Measurements from ENCODE around the gene AMBRA1. TPM values are rescaled to one million over a fixed set of nuclear protein-coding genes. Genes with fewer than 3 reads are reported as not detected.

AMBRA1 gene
- total and polyA plus RNA-seq, 8 donors, result 6.8 to 18.7 (median 11.1) TPM

DNA sequence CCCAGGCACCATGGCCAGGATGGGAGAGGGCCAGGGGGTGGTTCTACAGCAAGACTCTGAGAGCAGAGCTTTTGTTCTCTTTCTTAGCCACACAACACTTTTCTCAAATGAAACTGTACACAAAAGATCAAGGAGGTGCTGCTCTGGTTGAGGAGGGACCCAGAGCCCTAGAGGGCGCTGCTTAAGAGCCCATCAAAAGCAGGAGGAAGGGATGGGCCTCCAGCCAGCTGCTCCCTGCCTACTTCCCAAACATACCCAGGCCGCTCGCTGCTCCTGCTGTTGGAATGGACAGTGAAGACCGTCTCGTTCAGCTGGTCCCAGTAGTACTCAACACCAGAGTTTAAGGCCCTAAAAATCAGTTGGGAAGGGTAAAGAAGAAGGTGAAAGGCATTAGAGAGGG is 183.8 kb downstream of the AMBRA1 start:
- DNase-seq (no peak), FAIRE-seq (no peak), ATAC-seq (no peak)
- intact Hi-C loops (cut with DNase I), result no loop called here
- TF ChIP-seq, protein P1, sequence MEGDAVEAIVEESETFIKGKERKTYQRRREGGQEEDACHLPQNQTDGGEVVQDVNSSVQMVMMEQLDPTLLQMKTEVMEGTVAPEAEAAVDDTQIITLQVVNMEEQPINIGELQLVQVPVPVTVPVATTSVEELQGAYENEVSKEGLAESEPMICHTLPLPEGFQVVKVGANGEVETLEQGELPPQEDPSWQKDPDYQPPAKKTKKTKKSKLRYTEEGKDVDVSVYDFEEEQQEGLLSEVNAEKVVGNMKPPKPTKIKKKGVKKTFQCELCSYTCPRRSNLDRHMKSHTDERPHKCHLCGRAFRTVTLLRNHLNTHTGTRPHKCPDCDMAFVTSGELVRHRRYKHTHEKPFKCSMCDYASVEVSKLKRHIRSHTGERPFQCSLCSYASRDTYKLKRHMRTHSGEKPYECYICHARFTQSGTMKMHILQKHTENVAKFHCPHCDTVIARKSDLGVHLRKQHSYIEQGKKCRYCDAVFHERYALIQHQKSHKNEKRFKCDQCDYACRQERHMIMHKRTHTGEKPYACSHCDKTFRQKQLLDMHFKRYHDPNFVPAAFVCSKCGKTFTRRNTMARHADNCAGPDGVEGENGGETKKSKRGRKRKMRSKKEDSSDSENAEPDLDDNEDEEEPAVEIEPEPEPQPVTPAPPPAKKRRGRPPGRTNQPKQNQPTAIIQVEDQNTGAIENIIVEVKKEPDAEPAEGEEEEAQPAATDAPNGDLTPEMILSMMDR (IDR thresholded peaks at IDR 0.05), result no peak
- H3K36me3 ChIP-seq, result peaks cover 0 to 28% (median 17%) of the 10 kb centered on the region in 3 donors
- H3K27me3 ChIP-seq, result no peaks in the 10 kb centered on the region
- 94% methylated on average over 5 of the region's 5 CpGs for WGBS, 2 donors
- no peaks in the 10 kb centered on the region for H3K9me3 ChIP-seq
- no peak overlapping the region for H3K27ac ChIP-seq
- H3K4me1 ChIP-seq, result no peaks in the 10 kb centered on the region
- H3K4me3 ChIP-seq, result no peak overlapping the region

DNA sequence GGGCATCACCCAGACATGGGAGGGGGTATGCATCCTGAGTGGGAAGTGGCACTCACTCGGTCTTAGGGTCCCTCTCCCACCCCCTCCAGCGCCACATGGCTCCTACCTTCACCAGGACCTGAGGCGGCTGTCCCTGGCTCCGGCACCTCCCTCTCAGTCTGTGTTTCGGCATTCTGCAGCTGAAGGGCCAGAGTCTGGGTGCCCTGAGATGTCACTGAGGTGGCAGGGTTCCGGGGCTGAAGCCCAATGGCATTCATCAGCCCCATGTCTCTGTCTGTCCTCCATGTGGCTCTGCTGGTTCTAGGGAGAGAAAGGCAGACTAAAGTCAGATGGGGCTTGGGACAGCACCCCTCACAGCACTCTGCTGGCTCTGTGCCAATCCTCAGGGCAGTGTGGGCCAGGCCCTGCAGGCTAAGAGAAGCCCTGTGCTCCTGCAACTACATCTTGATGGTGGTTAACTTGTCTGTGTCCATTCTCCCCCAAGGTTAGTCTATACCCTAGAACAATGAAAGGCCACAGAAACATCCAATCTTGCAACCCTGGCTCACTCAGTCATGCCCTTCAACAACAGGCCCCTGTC is 185.3 kb downstream of the AMBRA1 start:
- intact Hi-C loops (cut with DNase I), result no loop called here
- Histone ChIP-seq H3K9me3 (no peaks in the 10 kb centered on the region), H3K4me3 (no peak overlapping the region), H3K4me1 (no peaks in the 10 kb centered on the region), H3K27ac (no peak overlapping the region), H3K36me3 (peaks cover 0 to 20% (median 17%) of the 10 kb centered on the region in 3 donors), H3K27me3 (no peaks in the 10 kb centered on the region)
- DNase-seq (no peak), ATAC-seq (no peak), FAIRE-seq (no peak)
- TF ChIP-seq, protein P1 (IDR thresholded peaks at IDR 0.05), result no peak
- WGBS, 2 donors, result 95 to 98% methylated on average over 5 to 6 of the region's 6 CpGs

GRCh38 chr11:46407635-46408034 is 186.2 kb downstream of the AMBRA1 start:
- Histone ChIP-seq H3K27ac (no peak overlapping the region), H3K4me1 (no peaks in the 10 kb centered on the region), H3K9me3 (no peaks in the 10 kb centered on the region), H3K27me3 (no peaks in the 10 kb centered on the region), H3K36me3 (peaks cover 0 to 21% (median 16%) of the 10 kb centered on the region in 3 donors), H3K4me3 (no peak overlapping the region)
- FAIRE-seq (no peak), DNase-seq (no peak), ATAC-seq (no peak)
- intact Hi-C loops (cut with DNase I), result no loop called here
- TF ChIP-seq, protein P1 (IDR thresholded peaks at IDR 0.05), result no peak
- WGBS, 2 donors, result 86 to 90% methylated on average over 10 of the region's 10 CpGs

DNA sequence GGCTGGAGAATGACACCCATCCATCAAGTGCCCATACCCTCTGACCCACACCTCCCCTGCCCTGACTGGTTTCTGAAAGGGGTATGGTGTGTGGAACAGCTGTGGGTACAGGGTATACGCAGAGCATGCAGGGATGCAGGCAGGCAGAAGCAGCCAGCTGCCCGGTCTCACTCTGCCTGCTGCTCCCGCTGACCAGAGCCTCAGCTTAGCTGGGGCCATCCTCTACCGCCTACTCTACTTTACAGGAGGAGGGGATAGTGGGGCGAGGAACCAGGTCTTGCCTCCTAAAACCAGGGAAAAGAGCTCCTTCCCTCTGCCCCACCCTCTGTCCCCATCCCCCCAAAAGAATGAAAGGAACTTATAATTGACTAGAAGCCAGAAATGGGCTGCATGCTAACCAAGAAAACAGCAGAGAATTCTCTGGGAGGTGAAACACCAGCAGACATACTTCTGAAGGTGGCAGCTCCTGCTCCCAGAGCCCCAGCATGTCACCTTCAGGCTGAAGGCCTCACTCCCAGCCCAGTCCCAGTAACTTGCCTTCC is 189.3 kb downstream of the AMBRA1 start:
- no peaks in the 10 kb centered on the region for H3K9me3 ChIP-seq
- ATAC-seq, result no peak
- H3K4me3 ChIP-seq, result no peak overlapping the region
- no peak for DNase-seq
- H3K27me3 ChIP-seq, result no peaks in the 10 kb centered on the region
- no peaks in the 10 kb centered on the region for H3K4me1 ChIP-seq
- H3K36me3 ChIP-seq, result peaks cover 0 to 17% (median 16%) of the 10 kb centered on the region in 3 donors
- TF ChIP-seq, protein P1 (IDR thresholded peaks at IDR 0.05), result no peak
- no peak overlapping the region for H3K27ac ChIP-seq
- intact Hi-C loops (cut with DNase I), result no loop called here
- WGBS, 2 donors, result 95 to 97% methylated on average over 5 of the region's 5 CpGs
- FAIRE-seq, result no peak

Data from pancreas (tissue), 10 donors.